Neuronal stem cell (in vitro differentiated cells): ENCODE results near the gene SYNGR3.

Experiments
- DNase-seq: peaks from one replicate; pipeline ENCODE4 v3.0.0-alpha.2; 2013; ENCODE audit warnings: low spot score
- H2AFZ ChIP-seq: one replicate; pipeline ENCODE4 v1.6.1; 2013; ENCODE audit warnings: mild to moderate bottlenecking, low read length, inconsistent platforms
- H2AK5ac ChIP-seq: 2 replicates; pipeline ENCODE4 v1.6.1; 2013; ENCODE audit warnings: low read depth, mild to moderate bottlenecking, inconsistent platforms, low read length, moderate library complexity, mixed read lengths
- H2BK120ac ChIP-seq: 2 replicates; pipeline ENCODE4 v1.6.1; 2013; ENCODE audit warnings: low read depth, mild to moderate bottlenecking, inconsistent platforms, low read length, moderate library complexity, mixed read lengths
- H2BK12ac ChIP-seq: one replicate; pipeline ENCODE4 v1.6.1; 2013; ENCODE audit warnings: low read length, inconsistent platforms
- H2BK15ac ChIP-seq: 2 replicates; pipeline ENCODE4 v1.6.1; 2013; ENCODE audit warnings: mild to moderate bottlenecking, low read length, inconsistent platforms, mixed read lengths
- H2BK5ac ChIP-seq: one replicate; pipeline ENCODE4 v1.6.1; 2013; ENCODE audit warnings: inconsistent platforms, mild to moderate bottlenecking, low read length, moderate library complexity
- H3K14ac ChIP-seq: one replicate; pipeline ENCODE4 v1.6.1; 2013; ENCODE audit warnings: low read length, inconsistent platforms
- H3K18ac ChIP-seq: 2 replicates; pipeline ENCODE4 v1.6.1; 2013; ENCODE audit warnings: low read length, inconsistent platforms
- H3K23ac ChIP-seq: 2 replicates; pipeline ENCODE4 v1.6.1; 2013; ENCODE audit warnings: low read depth, mild to moderate bottlenecking, mixed read lengths, low read length, inconsistent platforms; ENCODE audit not compliant: poor library complexity
- H3K27ac ChIP-seq: replicated peaks from 3 replicates; pipeline ENCODE4 v1.5.1; 2013; ENCODE audit warnings: low read length, inconsistent platforms
- H3K27me3 ChIP-seq, 3 experiments: 2 replicates each; pipeline ENCODE4 v1.6.1; 2013; ENCODE audit warnings: low read length in 3 of 3, mild to moderate bottlenecking in 2 of 3, inconsistent platforms in 1 of 3, low read depth in 1 of 3, mixed read lengths in 1 of 3, moderate library complexity in 1 of 3; ENCODE audit not compliant: control insufficient read depth in 3 of 3, insufficient read depth in 3 of 3
- H3K36me3 ChIP-seq, 2 donors: replicated peaks in 1 of 2; 2 replicates each; pipeline ENCODE4 v1.6.1; 2013; ENCODE audit warnings: low read length in 2 of 2; ENCODE audit not compliant: control insufficient read depth in 2 of 2, insufficient read depth in 2 of 2
- H3K4ac ChIP-seq: 2 replicates; pipeline ENCODE4 v1.6.1; 2013; ENCODE audit warnings: inconsistent platforms, mild to moderate bottlenecking, low read length, moderate library complexity
- H3K4me1 ChIP-seq, 2 donors: 1 replicate in 1 of 2; 2 replicates in 1 of 2; pipeline ENCODE4 v1.6.1; 2013; ENCODE audit warnings: low read length in 2 of 2, low read depth in 1 of 2; ENCODE audit not compliant: control insufficient read depth in 2 of 2, insufficient read depth in 1 of 2
- H3K4me2 ChIP-seq: one replicate; pipeline ENCODE4 v1.6.1; 2013; ENCODE audit warnings: mild to moderate bottlenecking, low read length, inconsistent platforms; ENCODE audit not compliant: insufficient read depth, poor library complexity, severe bottlenecking
- H3K4me3 ChIP-seq, 2 donors: 2 replicates each; pipeline ENCODE4 v1.5.1; 2013; ENCODE audit warnings: low read length in 2 of 2, mild to moderate bottlenecking in 2 of 2, inconsistent platforms in 1 of 2, moderate library complexity in 1 of 2
- H3K79me1 ChIP-seq: one replicate; pipeline ENCODE4 v1.6.1; 2013; ENCODE audit warnings: low read depth, mild to moderate bottlenecking, inconsistent platforms, low read length, moderate library complexity
- H3K9ac ChIP-seq: one replicate; pipeline ENCODE4 v1.6.1; 2013; ENCODE audit warnings: mild to moderate bottlenecking, low read depth, low read length, inconsistent platforms; ENCODE audit not compliant: poor library complexity
- H3K9me3 ChIP-seq, 2 donors: replicated peaks in 1 of 2; 2 replicates each; pipeline versions ENCODE3 to v1.6.1; 2013; ENCODE audit warnings: low read length in 2 of 2, mild to moderate bottlenecking in 2 of 2, inconsistent platforms in 1 of 2, low read depth in 1 of 2, mixed read lengths in 1 of 2, moderate library complexity in 1 of 2; ENCODE audit not compliant: control insufficient read depth in 2 of 2, insufficient read depth in 1 of 2
- H4K8ac ChIP-seq: one replicate; pipeline ENCODE4 v1.6.1; 2013; ENCODE audit warnings: low read depth, mild to moderate bottlenecking, inconsistent platforms, low read length, moderate library complexity
- H4K91ac ChIP-seq: one replicate; pipeline ENCODE4 v1.6.1; 2013; ENCODE audit warnings: low read length, low read depth, mild to moderate bottlenecking, inconsistent platforms; ENCODE audit not compliant: poor library complexity
- WGBS, 2 donors: extraction: QIAGEN DNeasy Blood & Tissue Kit; methylation state at CpG; one replicate each; pipeline ENCODE4 v1.1.7; 2013; ENCODE audit warnings: missing lambda C conversion rate in 2 of 2, mixed read lengths in 1 of 2; ENCODE audit not compliant: insufficient read length in 2 of 2, insufficient replicate concordance in 1 of 2; ENCODE audit errors: extremely low coverage in 2 of 2; 5-methylcytosine and 5-hydroxymethylcytosine counted together

Gene SYNGR3

DNA sequence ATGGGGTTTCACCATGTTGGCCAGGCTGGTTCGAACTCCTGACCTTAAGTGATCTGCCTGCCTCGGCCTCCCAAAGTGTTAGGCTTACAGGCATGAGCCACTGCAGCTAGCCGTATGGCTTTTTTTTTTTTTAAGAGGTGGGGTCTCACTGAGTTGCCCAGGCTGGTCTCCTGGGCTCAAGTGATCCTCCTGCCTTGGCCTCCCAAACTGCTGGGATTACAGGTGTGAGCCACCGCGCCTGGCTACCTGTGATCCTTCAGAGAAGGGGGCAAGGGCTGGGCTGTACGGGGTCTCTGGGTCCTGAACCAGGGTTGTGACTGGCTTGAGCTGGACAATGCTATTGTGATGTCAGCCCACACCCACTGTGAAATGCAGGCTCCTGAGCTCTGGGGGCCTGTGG is 23.3 kb upstream of the SYNGR3 start, which contains the start of gene RNF151:
Gene RNF151 (plus strand): TSS at position 397 of the 400 bp plus-strand sequence. CDS start 26 bp downstream, outside the sequence.
- H3K4me3 ChIP-seq = peak within 1 kb of the TSS; percentile 86 to 87
- no peak within 1 kb of the TSS for H3K18ac ChIP-seq
- no peaks in the 10 kb centered on the region for H3K9me3 ChIP-seq
- WGBS, 2 donors = no CpG with 5 or more reads among the region's 6 CpGs
- H2AFZ ChIP-seq = no peak within 1 kb of the TSS
- peaks cover 13 to 28% of the 10 kb centered on the region in 2 donors for H3K36me3 ChIP-seq
- peaks cover 7 to 12% of the 10 kb centered on the region in 2 donors for H3K4me1 ChIP-seq
- no peak within 1 kb of the TSS for H3K23ac ChIP-seq
- no peak within 1 kb of the TSS for H4K8ac ChIP-seq
- H2AK5ac ChIP-seq = peak within 1 kb of the TSS; percentile 53
- H3K27ac ChIP-seq = no peak within 1 kb of the TSS
- H2BK12ac ChIP-seq = no peak within 1 kb of the TSS
- no peak within 1 kb of the TSS for H3K4ac ChIP-seq
- no peak within 1 kb of the TSS for H3K14ac ChIP-seq
- H3K27me3 ChIP-seq = no peaks in the 10 kb centered on the region
- H2BK120ac ChIP-seq = no peak within 1 kb of the TSS
- no peak within 1 kb of the TSS for H4K91ac ChIP-seq
- peak within 1 kb of the TSS; percentile 87 for H3K4me2 ChIP-seq
- H2BK15ac ChIP-seq = no peak within 1 kb of the TSS
- no peak for DNase-seq
- peaks cover 14% of the 10 kb centered on the region for H3K79me1 ChIP-seq
- H3K9ac ChIP-seq = no peak within 1 kb of the TSS
- H2BK5ac ChIP-seq = no peak within 1 kb of the TSS

DNA sequence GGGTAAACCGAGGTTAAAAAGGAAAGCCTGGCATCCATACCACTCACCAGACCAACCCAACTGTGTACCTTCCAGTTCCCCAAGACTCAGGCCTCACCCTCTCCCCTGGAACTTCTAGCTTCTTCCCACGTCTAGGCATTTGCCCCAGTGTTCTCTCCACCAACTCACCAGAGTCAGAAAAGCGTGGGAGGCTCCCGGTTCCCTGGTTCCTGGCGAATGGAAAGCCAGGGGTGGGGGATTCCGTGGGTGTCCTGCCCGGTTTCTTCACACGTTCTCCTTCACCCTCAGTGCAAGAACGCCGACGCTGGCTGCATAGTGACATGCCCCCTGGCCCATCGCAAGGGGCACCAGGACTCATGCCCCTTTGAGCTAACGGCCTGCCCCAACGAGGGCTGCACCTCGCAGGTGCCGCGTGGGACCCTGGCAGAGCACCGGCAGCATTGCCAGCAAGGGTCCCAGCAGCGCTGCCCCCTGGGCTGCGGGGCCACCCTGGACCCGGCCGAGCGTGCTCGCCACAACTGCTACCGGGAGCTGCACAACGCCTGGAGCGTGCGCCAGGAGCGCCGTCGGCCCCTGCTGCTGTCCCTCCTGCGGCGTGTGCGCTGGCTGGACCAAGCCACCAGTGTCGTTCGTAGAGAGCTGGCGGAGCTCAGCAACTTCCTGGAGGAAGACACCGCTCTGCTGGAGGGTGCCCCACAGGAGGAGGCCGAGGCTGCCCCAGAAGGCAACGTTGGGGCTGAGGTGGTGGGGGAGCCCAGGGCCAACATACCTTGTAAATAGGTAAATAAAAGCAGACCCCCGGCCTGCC is 21.4 kb upstream of the SYNGR3 start:
- Histone ChIP-seq H3K36me3 (peaks cover 6 to 9% of the 10 kb centered on the region in 2 donors), H4K91ac (no peak overlapping the region), H2BK120ac (no peak overlapping the region), H3K9me3 (no peaks in the 10 kb centered on the region), H2AFZ (no peak overlapping the region), H3K4me2 (no peak overlapping the region), H2BK15ac (no peak overlapping the region), H3K18ac (no peak overlapping the region), H3K9ac (peak overlapping the region; percentile 10), H2AK5ac (no peak overlapping the region), H3K27ac (no peak overlapping the region), H3K4me1 (peaks cover 8 to 12% of the 10 kb centered on the region in 2 donors), H3K79me1 (peaks cover 24% of the 10 kb centered on the region), H3K27me3 (no peaks in the 10 kb centered on the region), H3K14ac (no peak overlapping the region), H3K4me3 (no peak overlapping the region), H4K8ac (no peak overlapping the region), H2BK12ac (peak overlapping the region; percentile 69), H2BK5ac (no peak overlapping the region), H3K23ac (no peak overlapping the region), H3K4ac (no peak overlapping the region)
- no CpG with 5 or more reads among the region's 41 CpGs for WGBS, 2 donors
- no peak for DNase-seq

DNA sequence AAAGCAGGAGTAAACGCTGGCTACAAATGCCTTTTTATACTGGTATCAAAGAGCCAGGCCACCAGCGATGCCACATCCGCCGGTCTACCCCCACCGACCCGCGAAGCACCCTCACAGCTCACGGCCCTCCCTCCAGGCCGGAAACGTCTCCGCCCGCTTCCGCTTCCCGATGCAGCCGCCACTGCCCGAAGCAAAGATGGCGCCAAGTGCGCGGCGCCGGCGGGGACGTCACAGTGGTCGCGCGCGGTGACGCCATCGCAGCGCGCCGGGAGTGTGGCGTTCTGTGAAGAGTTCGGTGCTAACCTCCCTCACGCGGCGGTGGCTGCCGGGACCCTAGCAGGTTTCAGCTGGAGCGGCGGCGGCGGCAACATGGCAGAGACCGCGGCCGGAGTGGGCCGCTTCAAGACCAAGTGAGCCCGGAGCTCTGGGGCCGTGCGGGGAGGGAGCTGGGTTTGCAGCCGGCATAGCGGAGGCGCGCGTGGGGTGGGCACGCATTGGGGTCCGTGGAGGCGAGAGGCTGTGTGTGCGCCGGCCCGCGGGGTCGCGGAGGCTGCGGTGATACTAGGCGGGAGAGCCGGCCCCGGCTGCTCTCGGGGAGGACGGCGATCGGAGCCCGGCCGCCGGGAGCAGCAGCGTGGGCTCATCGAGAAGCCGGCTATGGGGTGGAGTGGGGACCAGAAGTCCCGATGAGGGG is 17.8 kb upstream of the SYNGR3 start, which contains the start of gene TBL3:
Gene TBL3 (plus strand): TSS at position 258 of the 694 bp plus-strand sequence. CDS start 112 bp downstream, at position 370.
- WGBS, 2 donors = no CpG with 5 or more reads among the region's 78 CpGs
- H3K27me3 ChIP-seq = no peaks in the 10 kb centered on the region

DNA sequence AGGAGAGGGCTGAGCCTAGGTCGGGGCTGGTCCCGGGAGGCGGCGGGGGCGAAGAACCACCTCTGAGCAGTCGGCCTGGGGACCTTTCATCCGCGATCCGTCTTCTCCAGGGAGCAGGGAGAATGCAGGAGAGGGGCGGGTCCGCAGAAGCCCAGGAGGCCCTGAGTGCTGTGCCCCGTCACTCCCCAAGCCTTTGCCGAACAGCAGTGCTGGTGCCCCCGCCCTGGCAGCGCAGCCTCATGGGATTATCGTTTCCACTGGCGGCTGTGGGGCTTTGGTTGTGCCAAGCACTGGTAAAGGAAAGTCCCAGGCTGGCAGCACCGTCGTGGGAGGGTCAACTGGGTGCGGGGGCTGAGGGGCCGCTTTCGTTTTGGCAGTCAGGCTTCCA is 17.3 kb upstream of the SYNGR3 start:
- H3K4me3 ChIP-seq = peak overlapping the region; percentile 97 to 100
- H3K18ac ChIP-seq = peak overlapping the region; percentile 91
- H3K9ac ChIP-seq = peak overlapping the region; percentile 93
- peak overlapping the region; percentile 66 for H2BK5ac ChIP-seq
- H2AFZ ChIP-seq = peak overlapping the region; percentile 97
- peaks cover 2 to 4% of the 10 kb centered on the region in 2 donors for H3K4me1 ChIP-seq
- H3K79me1 ChIP-seq = peaks cover 20% of the 10 kb centered on the region
- H3K4me2 ChIP-seq = peak overlapping the region; percentile 98
- peak overlapping the region; percentile 94 for H3K23ac ChIP-seq
- H2BK15ac ChIP-seq = no peak overlapping the region
- H2BK120ac ChIP-seq = no peak overlapping the region
- H3K9me3 ChIP-seq = no peaks in the 10 kb centered on the region
- peak overlapping the region; percentile 95 for H3K4ac ChIP-seq
- no peak overlapping the region for H3K27ac ChIP-seq
- DNase-seq = no peak
- no peak overlapping the region for H3K14ac ChIP-seq
- no peaks in the 10 kb centered on the region for H3K27me3 ChIP-seq
- no peak overlapping the region for H4K91ac ChIP-seq
- peak overlapping the region; percentile 65 for H4K8ac ChIP-seq
- peak overlapping the region; percentile 84 for H2AK5ac ChIP-seq
- peaks cover 29 to 33% of the 10 kb centered on the region in 2 donors for H3K36me3 ChIP-seq
- H2BK12ac ChIP-seq = peak overlapping the region; percentile 73
- WGBS, 2 donors = no CpG with 5 or more reads among the region's 22 CpGs

More for the DNA sequence above, 17.8 kb upstream of the SYNGR3 start, which contains the start of gene TBL3:
- Histone ChIP-seq H4K8ac (peak within 1 kb of the TSS; percentile 94), H3K23ac (peak within 1 kb of the TSS; percentile 94), H2BK15ac (peak within 1 kb of the TSS; percentile 37), H4K91ac (peak within 1 kb of the TSS; percentile 72), H3K14ac (peak within 1 kb of the TSS; percentile 71), H3K4ac (peak within 1 kb of the TSS; percentile 95), H3K18ac (peak within 1 kb of the TSS; percentile 91), H3K27ac (peak within 1 kb of the TSS; percentile 62), H2AK5ac (peak within 1 kb of the TSS; percentile 84), H3K9ac (peak within 1 kb of the TSS; percentile 93), H2BK12ac (peak within 1 kb of the TSS; percentile 73), H3K9me3 (no peaks in the 10 kb centered on the region), H3K36me3 (peaks cover 25 to 28% of the 10 kb centered on the region in 2 donors), H3K4me3 (peak within 1 kb of the TSS; percentile 97 to 100), H2BK120ac (peak within 1 kb of the TSS; percentile 91), H3K4me1 (peaks cover 2 to 4% of the 10 kb centered on the region in 2 donors), H2BK5ac (peak within 1 kb of the TSS; percentile 66), H3K4me2 (peak within 1 kb of the TSS; percentile 98), H2AFZ (peak within 1 kb of the TSS; percentile 97), H3K79me1 (peaks cover 20% of the 10 kb centered on the region)
- DNase-seq = peak; percentile 95
